CD4-positive, alpha-beta T cell (primary cell): ENCODE results near the gene BPIFB1. TPM values are rescaled to one million over a fixed set of nuclear protein-coding genes. Genes with fewer than 3 reads are reported as not detected.

Experiments
- ATAC-seq: fragments of 200-7000 bp; cut with Tn5 transposase; one replicate; pipeline ENCODE4 v1.10.0; 2022; ENCODE audit warnings: mild to moderate bottlenecking; ENCODE audit not compliant: poor library complexity
- CTCF ChIA-PET: fragments of 350-600 bp; sonication (Branson Sonifier 250); formaldehyde crosslinking; loops from one replicate; lab custom pipeline; 2021; ENCODE audit warnings: antibody characterized with exemption, inconsistent platforms; lab: Charles Lee
- POLR2A ChIA-PET: fragments of 350-600 bp; sonication (Branson Sonifier 250); formaldehyde crosslinking; loops from one replicate; lab custom pipeline; 2021; ENCODE audit warnings: antibody characterized with exemption, inconsistent platforms; lab: Charles Lee
- DNase-seq, 14 experiments: peaks; one replicate each; pipeline ENCODE4 v3.0.0-alpha.2; 2013 to 2020; ENCODE audit warnings: mixed read lengths in 2 of 14
- H3K27ac ChIP-seq, 2 donors: one replicate each; pipeline versions ENCODE4 v1.5.1 to v1.7.0; 2013; ENCODE audit warnings: low read length in 2 of 2, low read depth in 1 of 2, mild to moderate bottlenecking in 1 of 2
- H3K27me3 ChIP-seq, 2 experiments: 1 replicate in 1 of 2; 2 replicates in 1 of 2; pipeline versions ENCODE4 v1.6.1 to v1.7.0; 2013; ENCODE audit warnings: low read length in 2 of 2, control low read depth in 1 of 2, mild to moderate bottlenecking in 1 of 2, moderate library complexity in 1 of 2; ENCODE audit not compliant: insufficient read depth in 2 of 2, control insufficient read depth in 1 of 2
- H3K36me3 ChIP-seq: one replicate; pipeline ENCODE4 v1.6.1; 2013; ENCODE audit warnings: low read length, control low read depth; ENCODE audit not compliant: insufficient read depth
- H3K4me1 ChIP-seq: one replicate; pipeline ENCODE4 v1.6.1; 2013; ENCODE audit warnings: low read length, control low read depth; ENCODE audit not compliant: insufficient read depth
- H3K4me3 ChIP-seq: one replicate; pipeline ENCODE4 v1.5.1; 2013; ENCODE audit warnings: mild to moderate bottlenecking, low read length, moderate library complexity
- H3K9me3 ChIP-seq, 2 experiments: 1 replicate in 1 of 2; 2 replicates in 1 of 2; pipeline versions ENCODE4 v1.6.1 to v1.7.0; 2013; ENCODE audit warnings: low read length in 2 of 2, mild to moderate bottlenecking in 2 of 2, control low read depth in 1 of 2, moderate library complexity in 1 of 2; ENCODE audit not compliant: control insufficient read depth in 1 of 2, insufficient read depth in 1 of 2
- H3K27ac Mint-ChIP-seq: one replicate; pipeline ENCODE4 v1.8.0; 2020; ENCODE audit warnings: mixed read lengths
- H3K27me3 Mint-ChIP-seq: one replicate; pipeline ENCODE4 v1.8.0; 2021; ENCODE audit warnings: mixed read lengths
- H3K36me3 Mint-ChIP-seq: one replicate; pipeline ENCODE4 v1.8.0; 2021; ENCODE audit warnings: low read depth, mixed read lengths
- H3K4me1 Mint-ChIP-seq: one replicate; pipeline ENCODE4 v1.8.0; 2021; ENCODE audit warnings: low read depth, mixed read lengths
- H3K4me3 Mint-ChIP-seq: one replicate; pipeline ENCODE4 v1.8.0; 2020; ENCODE audit warnings: mild to moderate bottlenecking, mixed read lengths
- H3K9me3 Mint-ChIP-seq: one replicate; pipeline ENCODE4 v1.8.0; 2020; ENCODE audit warnings: mixed read lengths
- intact Hi-C, 2 experiments: fragments of 100-400 bp; cut with DNase I in 1 of 2; cut with micrococcal nuclease in 1 of 2; formaldehyde crosslinking; loops; one replicate each; pipeline versions ENCODE4 v1.15.1 to v1.9.0; 2023 to 2025; cut with DNase I, micrococcal nuclease
- total RNA-seq, 174 experiments: library from RNA in 2 of 174; stranded (reverse) in 2 of 174; gene quantifications; one replicate each; pipeline ENCODE4 v1.2.3 and lab custom pipeline; 2021 to 2026
- TF ChIP-seq, protein P1 (sequence below): fragments of 200-600 bp; IDR thresholded peaks from one replicate; pipeline ENCODE4 v1.8.0; 2022; ENCODE audit warnings: antibody characterized with exemption, mild to moderate bottlenecking

The BPIFB1 gene
- total RNA-seq, 2 experiments from 2014 or later, result not detected

DNA sequence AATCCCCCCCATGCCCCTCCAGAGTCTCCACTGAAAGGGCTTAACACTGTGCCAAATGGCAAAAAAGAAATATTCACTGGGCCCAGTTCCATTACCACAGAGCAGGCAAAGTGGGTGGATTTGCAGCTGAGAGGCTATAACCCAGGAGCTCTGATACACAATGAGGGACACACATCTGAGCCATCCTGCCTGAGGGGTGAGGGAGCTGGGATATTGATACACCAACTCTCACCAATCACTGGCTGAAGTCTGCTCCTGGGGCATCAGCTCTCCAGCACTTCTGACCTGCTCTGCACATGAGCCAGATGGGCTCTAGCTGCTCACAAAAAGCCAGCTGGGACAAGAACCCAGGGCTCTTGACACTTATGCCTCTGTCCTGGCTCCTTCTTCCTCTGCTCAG is 4.9 kb downstream of the BPIFB1 start:
- ChIA-PET CTCF (no interaction called here), POLR2A (no interaction called here)
- Histone ChIP-seq H3K4me3 (no peak overlapping the region), H3K9me3 (no peaks in the 10 kb centered on the region), H3K4me1 (no peaks in the 10 kb centered on the region), H3K36me3 (no peaks in the 10 kb centered on the region), H3K27me3 (peaks cover 0 to 4% of the 10 kb centered on the region in 2 experiments), H3K27ac (no peak overlapping the region)
- Mint-ChIP-seq H3K27me3 (peaks cover 21% of the 10 kb centered on the region), H3K4me1 (no peaks in the 10 kb centered on the region), H3K4me3 (no peak overlapping the region), H3K36me3 (no peaks in the 10 kb centered on the region), H3K9me3 (no peaks in the 10 kb centered on the region), H3K27ac (no peak overlapping the region)
- ATAC-seq (no peak), DNase-seq (no peak)
- TF ChIP-seq, protein P1, sequence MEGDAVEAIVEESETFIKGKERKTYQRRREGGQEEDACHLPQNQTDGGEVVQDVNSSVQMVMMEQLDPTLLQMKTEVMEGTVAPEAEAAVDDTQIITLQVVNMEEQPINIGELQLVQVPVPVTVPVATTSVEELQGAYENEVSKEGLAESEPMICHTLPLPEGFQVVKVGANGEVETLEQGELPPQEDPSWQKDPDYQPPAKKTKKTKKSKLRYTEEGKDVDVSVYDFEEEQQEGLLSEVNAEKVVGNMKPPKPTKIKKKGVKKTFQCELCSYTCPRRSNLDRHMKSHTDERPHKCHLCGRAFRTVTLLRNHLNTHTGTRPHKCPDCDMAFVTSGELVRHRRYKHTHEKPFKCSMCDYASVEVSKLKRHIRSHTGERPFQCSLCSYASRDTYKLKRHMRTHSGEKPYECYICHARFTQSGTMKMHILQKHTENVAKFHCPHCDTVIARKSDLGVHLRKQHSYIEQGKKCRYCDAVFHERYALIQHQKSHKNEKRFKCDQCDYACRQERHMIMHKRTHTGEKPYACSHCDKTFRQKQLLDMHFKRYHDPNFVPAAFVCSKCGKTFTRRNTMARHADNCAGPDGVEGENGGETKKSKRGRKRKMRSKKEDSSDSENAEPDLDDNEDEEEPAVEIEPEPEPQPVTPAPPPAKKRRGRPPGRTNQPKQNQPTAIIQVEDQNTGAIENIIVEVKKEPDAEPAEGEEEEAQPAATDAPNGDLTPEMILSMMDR, result no peak
- intact Hi-C loops, result no loop called here

DNA sequence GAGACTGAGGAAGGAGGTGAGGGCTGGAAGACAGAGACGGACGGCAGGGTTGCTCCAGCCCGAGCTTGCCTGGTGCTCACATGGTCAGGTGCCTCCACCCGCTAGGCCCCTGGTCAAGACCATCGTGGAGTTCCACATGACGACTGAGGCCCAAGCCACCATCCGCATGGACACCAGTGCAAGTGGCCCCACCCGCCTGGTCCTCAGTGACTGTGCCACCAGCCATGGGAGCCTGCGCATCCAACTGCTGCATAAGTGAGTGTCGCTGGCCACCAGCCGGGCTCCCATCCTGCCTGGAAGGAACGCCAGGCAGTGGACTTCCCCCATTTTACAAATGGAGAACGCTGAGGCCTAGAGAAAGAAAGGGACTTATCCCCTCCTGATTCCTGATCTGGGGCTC is 7.8 kb downstream of the BPIFB1 start:
- Histone ChIP-seq H3K27ac (no peak overlapping the region), H3K4me1 (no peaks in the 10 kb centered on the region), H3K27me3 (no peaks in the 10 kb centered on the region), H3K9me3 (no peaks in the 10 kb centered on the region), H3K36me3 (no peaks in the 10 kb centered on the region), H3K4me3 (no peak overlapping the region)
- no peak for DNase-seq
- CTCF ChIA-PET, result interaction anchor here (2.7 kb wide), 1 partner anchor 389 kb away, joined by 12 read pairs; no protein-coding TSS in a partner anchor
- Mint-ChIP-seq H3K27me3 (peaks cover 10% of the 10 kb centered on the region), H3K27ac (no peak overlapping the region), H3K4me3 (no peak overlapping the region), H3K36me3 (no peaks in the 10 kb centered on the region), H3K9me3 (no peaks in the 10 kb centered on the region), H3K4me1 (no peaks in the 10 kb centered on the region)
- no peak for ATAC-seq
- TF ChIP-seq, protein P1, result no peak
- intact Hi-C loops, result loop anchor here (2.0 to 10.0 kb wide), 4 partner anchors 196 to 616 kb away; partner anchors contain the start of gene C20orf203 (in 1 of the 2)
- POLR2A ChIA-PET, result no interaction called here

DNA sequence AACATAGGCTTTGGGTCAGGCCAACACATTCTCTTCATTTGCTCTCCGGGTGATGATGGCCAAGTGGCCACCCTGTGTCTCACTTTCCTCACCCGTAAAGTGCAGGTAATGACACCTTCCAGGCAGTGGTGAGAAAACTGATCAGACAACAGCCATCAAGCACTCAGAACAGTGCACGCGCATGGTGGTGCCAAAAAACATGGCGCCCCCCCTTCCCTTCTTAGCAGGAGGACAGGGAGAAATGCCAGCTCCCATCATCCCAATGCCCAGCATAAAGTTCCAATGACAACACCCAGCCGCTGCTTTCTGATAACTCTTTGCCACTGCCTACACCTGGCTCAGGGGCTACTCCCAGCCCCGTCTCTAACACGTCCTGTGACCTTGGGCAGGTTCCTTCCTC is 8.4 kb downstream of the BPIFB1 start:
- H3K36me3 Mint-ChIP-seq, result no peaks in the 10 kb centered on the region
- DNase-seq, result no peak
- no peak overlapping the region for H3K4me3 Mint-ChIP-seq
- intact Hi-C loops, result loop anchor here (2.0 to 10.0 kb wide), 4 partner anchors 197 to 617 kb away; partner anchors contain the start of gene C20orf203 (in 1 of the 2)
- Histone ChIP-seq H3K27me3 (no peaks in the 10 kb centered on the region), H3K4me3 (no peak overlapping the region), H3K4me1 (no peaks in the 10 kb centered on the region), H3K36me3 (no peaks in the 10 kb centered on the region), H3K27ac (no peak overlapping the region), H3K9me3 (no peaks in the 10 kb centered on the region)
- no peaks in the 10 kb centered on the region for H3K9me3 Mint-ChIP-seq
- H3K27me3 Mint-ChIP-seq, result peaks cover 10% of the 10 kb centered on the region
- CTCF ChIA-PET, result interaction anchor here (1.0 to 2.7 kb wide), 3 partner anchors 63 to 501 kb away, joined by 3 to 12 read pairs (median 3); no protein-coding TSS in a partner anchor
- no peak for ATAC-seq
- TF ChIP-seq, protein P1, result no peak
- no peaks in the 10 kb centered on the region for H3K4me1 Mint-ChIP-seq
- POLR2A ChIA-PET, result interaction anchor here (0.5 to 1.3 kb wide), 2 partner anchors 10 to 757 kb away, joined by 3 to 4 read pairs; no protein-coding TSS in a partner anchor
- H3K27ac Mint-ChIP-seq, result no peak overlapping the region
